ENCODE results near the gene SVIL.
"Not testable (repeated sequence)": the region's sequence is repeated elsewhere in the genome, so short reads cannot be mapped to it uniquely, and the experiment has no call there.

SVIL gene

GRCh38 chr10:29590915-29591650 lies 43.7 kb downstream of the SVIL start:
- H3K27ac ChIP-seq, result peak overlapping the region; percentile 91
- peak; percentile 63 for TF ChIP-seq CTCF (conservative IDR thresholded peaks at IDR 0.05)

- H3K27ac ChIP-seq, result peak overlapping the region; percentile 91
- no peak for TF ChIP-seq CTCF (conservative IDR thresholded peaks at IDR 0.05)
These were observed 45.9 kb downstream of the SVIL start for GRCh38 chr10:29588629-29589421.

GRCh38 chr10:29587750-29588628 lies 46.8 kb downstream of the SVIL start:
- H3K27ac ChIP-seq, result peak overlapping the region; percentile 91; the same call in 1 of the 2 replicates

GRCh38 chr10:29587102-29587749 lies 47.5 kb downstream of the SVIL start:
- not testable (repeated sequence) for H3K27ac ChIP-seq

- no peak overlapping the region for H3K27ac ChIP-seq
- TF ChIP-seq CTCF (conservative IDR thresholded peaks at IDR 0.05), result no peak
These were observed 48.3 kb downstream of the SVIL start for GRCh38 chr10:29586509-29586908.

GRCh38 chr10:29585488-29585976 lies 49.2 kb downstream of the SVIL start:
- no peak for TF ChIP-seq CTCF (conservative IDR thresholded peaks at IDR 0.05)
- H3K27ac ChIP-seq, result no peak overlapping the region

GRCh38 chr10:29584436-29584835 lies 50.3 kb downstream of the SVIL start:
- H3K27ac ChIP-seq, result no peak overlapping the region
- TF ChIP-seq CTCF (conservative IDR thresholded peaks at IDR 0.05), result no peak

GRCh38 chr10:29583674-29584073 lies 51.1 kb downstream of the SVIL start:
- H3K27ac ChIP-seq, result no peak overlapping the region

GRCh38 chr10:29582769-29583168 lies 52.0 kb downstream of the SVIL start:
- H3K27ac ChIP-seq, result not testable (repeated sequence)

More at GRCh38 chr10:29583674-29584073, 51.1 kb downstream of the SVIL start:
- TF ChIP-seq CTCF (conservative IDR thresholded peaks at IDR 0.05), result no peak
